Duodenal mucosa (tissue), 2 donors: Measurements from ENCODE around the gene ADAMTS17.

Experiments used
- H3K27ac ChIP-seq: one replicate; pipeline ENCODE4 v1.7.0; 2013; ENCODE audit warnings: low read depth, low read length
- H3K27me3 ChIP-seq, 2 donors: one replicate each; pipeline ENCODE4 v1.7.0; 2013; ENCODE audit warnings: low read length in 2 of 2, control low read depth in 1 of 2; ENCODE audit not compliant: insufficient read depth in 2 of 2, control insufficient read depth in 1 of 2
- H3K36me3 ChIP-seq, 2 donors: one replicate each; pipeline ENCODE4 v1.7.0; 2013; ENCODE audit warnings: low read length in 2 of 2, control low read depth in 1 of 2; ENCODE audit not compliant: insufficient read depth in 2 of 2, control insufficient read depth in 1 of 2
- H3K4me1 ChIP-seq, 2 donors: one replicate each; pipeline ENCODE4 v1.7.0; 2013; ENCODE audit warnings: low read length in 2 of 2, control low read depth in 1 of 2; ENCODE audit not compliant: insufficient read depth in 2 of 2, control insufficient read depth in 1 of 2
- H3K4me3 ChIP-seq, 2 donors: one replicate each; pipeline ENCODE4 v1.7.0; 2013; ENCODE audit warnings: low read length in 2 of 2, low read depth in 1 of 2
- H3K9ac ChIP-seq, 2 donors: one replicate each; pipeline ENCODE4 v1.7.0; 2013; ENCODE audit warnings: low read length in 2 of 2, low read depth in 1 of 2
- H3K9me3 ChIP-seq, 2 donors: one replicate each; pipeline ENCODE4 v1.7.0; 2013; ENCODE audit warnings: low read length in 2 of 2, control low read depth in 1 of 2; ENCODE audit not compliant: control insufficient read depth in 1 of 2

ADAMTS17 gene

DNA sequence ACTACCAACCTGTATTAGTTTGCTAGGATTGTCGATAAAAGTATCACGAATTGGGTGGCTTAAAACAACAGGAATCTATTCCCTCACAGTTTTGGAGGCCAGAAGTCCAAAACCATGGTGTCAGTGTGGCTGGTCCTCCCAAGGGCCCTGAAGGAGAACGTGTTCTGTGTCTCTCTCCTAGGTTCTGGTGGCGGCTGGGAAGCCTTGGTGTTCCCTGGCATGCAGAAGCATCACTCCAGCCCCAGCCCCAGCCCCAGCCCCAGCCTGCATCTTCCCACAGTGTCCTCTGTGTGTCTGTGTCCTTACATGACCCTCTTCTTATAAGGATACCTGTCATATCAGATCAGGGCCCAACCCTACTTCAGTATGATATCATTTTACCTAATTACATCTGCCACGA lies 336.1 kb downstream of the ADAMTS17 start:
- Histone ChIP-seq H3K9ac (no peak overlapping the region), H3K4me3 (no peak overlapping the region), H3K9me3 (no peaks in the 10 kb centered on the region), H3K4me1 (no peaks in the 10 kb centered on the region), H3K27ac (no peak overlapping the region), H3K27me3 (no peaks in the 10 kb centered on the region), H3K36me3 (no peaks in the 10 kb centered on the region)

GRCh38 chr15:100005013-100005412 lies 336.8 kb downstream of the ADAMTS17 start:
- Histone ChIP-seq H3K9ac (no peak overlapping the region), H3K9me3 (no peaks in the 10 kb centered on the region), H3K27me3 (no peaks in the 10 kb centered on the region), H3K36me3 (no peaks in the 10 kb centered on the region), H3K27ac (no peak overlapping the region), H3K4me3 (no peak overlapping the region), H3K4me1 (no peaks in the 10 kb centered on the region)

- no peaks in the 10 kb centered on the region for H3K27me3 ChIP-seq
These were observed 338.8 kb downstream of the ADAMTS17 start for GRCh38 chr15:100002787-100003536.

DNA sequence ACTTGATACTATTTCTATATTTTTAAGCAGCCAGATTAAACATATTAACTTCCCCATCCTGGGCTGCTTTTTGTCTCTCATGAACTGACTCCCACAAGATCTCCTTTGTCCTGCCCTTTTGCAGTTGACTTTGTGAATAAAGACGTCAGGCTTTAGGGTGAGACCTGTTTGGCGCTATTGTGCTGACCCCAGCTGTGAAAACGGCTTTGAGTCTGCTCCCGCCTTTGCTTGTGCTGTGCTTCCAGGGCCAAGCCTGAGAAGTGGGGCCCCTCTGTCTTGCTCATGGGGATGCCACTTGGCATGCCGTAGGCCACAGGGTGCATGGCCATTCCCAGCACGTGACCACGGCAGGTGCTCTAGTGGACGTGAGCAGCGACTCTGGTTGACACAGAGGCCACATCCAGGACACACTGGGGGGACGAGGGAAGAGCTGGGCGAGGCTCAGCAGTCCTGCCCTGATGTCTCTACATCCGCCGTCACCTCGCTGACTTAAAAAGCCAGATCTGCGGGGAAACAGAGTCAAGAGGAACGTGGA lies 339.6 kb downstream of the ADAMTS17 start:
- Histone ChIP-seq H3K9me3 (no peaks in the 10 kb centered on the region), H3K27ac (no peak overlapping the region), H3K9ac (no peak overlapping the region), H3K4me1 (no peaks in the 10 kb centered on the region), H3K4me3 (no peak overlapping the region), H3K36me3 (no peaks in the 10 kb centered on the region), H3K27me3 (no peaks in the 10 kb centered on the region)

More at GRCh38 chr15:100002787-100003536, 338.8 kb downstream of the ADAMTS17 start:
- Histone ChIP-seq H3K4me3 (no peak overlapping the region), H3K27ac (no peak overlapping the region), H3K9me3 (no peaks in the 10 kb centered on the region), H3K36me3 (no peaks in the 10 kb centered on the region), H3K4me1 (no peaks in the 10 kb centered on the region), H3K9ac (no peak overlapping the region)

DNA sequence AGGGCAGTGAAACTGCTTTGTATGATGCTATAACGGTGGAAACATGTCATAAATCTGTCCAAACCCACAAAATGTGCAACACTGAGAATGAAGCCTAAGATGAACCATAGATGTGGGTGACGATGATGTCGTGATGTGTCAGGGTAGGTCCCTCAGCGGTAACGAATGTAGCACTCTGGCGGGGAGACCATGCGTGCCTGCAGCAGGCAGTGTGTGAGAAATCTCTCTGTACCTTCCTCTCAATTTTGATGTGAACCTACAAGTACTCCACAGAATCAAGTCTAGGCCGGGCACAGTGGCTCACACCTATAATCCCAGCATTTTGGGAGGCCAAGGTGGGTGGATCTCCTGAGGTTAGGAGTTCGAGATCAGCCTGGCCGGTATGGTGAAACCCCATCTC lies 340.4 kb downstream of the ADAMTS17 start:
- Histone ChIP-seq H3K36me3 (no peaks in the 10 kb centered on the region), H3K27ac (no peak overlapping the region), H3K4me3 (no peak overlapping the region), H3K9me3 (no peaks in the 10 kb centered on the region), H3K27me3 (no peaks in the 10 kb centered on the region), H3K9ac (no peak overlapping the region), H3K4me1 (no peaks in the 10 kb centered on the region)

DNA sequence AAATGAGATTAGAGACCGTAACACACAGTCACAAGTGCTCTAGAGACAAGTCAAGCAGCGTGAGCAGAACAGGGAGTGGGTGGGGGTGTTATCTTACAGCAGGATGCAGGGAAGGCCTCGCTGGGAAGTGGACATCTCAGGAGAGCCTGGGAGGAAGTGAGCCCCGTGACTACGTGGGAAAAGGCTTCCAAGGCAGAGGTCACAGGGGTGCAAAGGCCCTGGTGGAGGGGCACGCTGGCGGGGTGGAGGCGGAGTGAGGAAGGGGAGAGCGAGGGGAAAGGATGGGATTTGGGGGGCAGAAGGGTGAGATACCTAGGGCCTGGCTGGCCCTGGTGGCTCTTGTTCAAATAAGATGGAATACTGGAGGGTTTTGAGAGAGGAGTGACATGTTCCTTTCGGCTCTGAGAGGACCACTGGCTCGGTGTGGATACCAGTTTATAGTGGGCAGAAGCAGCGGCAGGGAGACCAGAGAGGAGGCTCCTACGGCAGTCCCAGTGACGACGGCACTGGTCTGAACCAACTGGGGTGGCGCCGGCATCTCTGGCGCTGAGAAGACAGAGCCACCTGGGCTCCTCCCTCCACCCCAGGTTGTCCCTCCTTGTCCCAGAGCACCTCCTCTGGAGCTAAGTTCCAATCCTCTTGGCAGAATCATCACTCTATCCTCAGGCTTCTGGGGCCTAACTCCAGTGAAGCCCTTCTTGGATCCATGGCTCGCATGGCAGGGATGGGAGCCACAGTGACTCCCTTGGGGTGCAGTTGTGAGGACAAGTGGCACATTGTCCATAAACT lies 342.3 kb downstream of the ADAMTS17 start:
- Histone ChIP-seq H3K4me1 (no peaks in the 10 kb centered on the region), H3K4me3 (no peak overlapping the region), H3K36me3 (no peaks in the 10 kb centered on the region), H3K9me3 (no peaks in the 10 kb centered on the region), H3K27ac (no peak overlapping the region), H3K27me3 (no peaks in the 10 kb centered on the region), H3K9ac (no peak overlapping the region)

- H3K9ac ChIP-seq: no peak overlapping the region
- no peak overlapping the region for H3K4me3 ChIP-seq
- H3K4me1 ChIP-seq: no peaks in the 10 kb centered on the region
- H3K36me3 ChIP-seq: no peaks in the 10 kb centered on the region
- H3K27ac ChIP-seq: no peak overlapping the region
- H3K9me3 ChIP-seq: no peaks in the 10 kb centered on the region
- H3K27me3 ChIP-seq: no peaks in the 10 kb centered on the region
These were observed 343.1 kb downstream of the ADAMTS17 start for GRCh38 chr15:99998661-99999101.

DNA sequence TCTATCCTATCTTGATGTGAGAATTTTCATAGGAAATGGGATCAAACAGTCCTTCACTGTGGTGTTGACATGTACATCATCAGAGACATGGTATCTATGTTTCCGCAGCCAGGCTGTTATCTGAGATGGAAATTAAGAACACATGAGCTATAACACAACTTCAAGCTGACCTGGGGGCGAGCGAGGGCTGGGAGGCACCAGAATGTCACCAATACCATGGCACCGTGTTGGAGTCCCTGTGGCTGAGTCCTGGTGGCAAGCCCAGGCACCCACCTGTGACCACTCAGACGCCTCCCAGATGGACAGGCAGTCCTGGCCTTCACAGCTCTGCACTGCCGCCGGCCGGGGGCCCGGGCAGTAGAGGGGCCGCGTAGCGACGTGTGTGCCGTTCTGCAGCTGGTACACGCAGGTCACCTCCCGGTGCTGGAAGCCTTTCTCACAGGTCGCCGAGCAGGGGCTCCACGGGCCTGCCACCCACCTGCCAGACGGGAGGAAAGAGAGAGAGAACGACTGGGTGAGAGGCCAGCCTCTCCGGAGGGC lies 344.6 kb downstream of the ADAMTS17 start:
- no peaks in the 10 kb centered on the region for H3K27me3 ChIP-seq
- no peaks in the 10 kb centered on the region for H3K4me1 ChIP-seq
- no peak overlapping the region for H3K27ac ChIP-seq
- H3K9me3 ChIP-seq: no peaks in the 10 kb centered on the region
- H3K4me3 ChIP-seq: no peak overlapping the region
- H3K9ac ChIP-seq: no peak overlapping the region
- H3K36me3 ChIP-seq: no peaks in the 10 kb centered on the region

- Histone ChIP-seq H3K4me1 (no peaks in the 10 kb centered on the region), H3K9me3 (no peaks in the 10 kb centered on the region), H3K36me3 (no peaks in the 10 kb centered on the region), H3K27me3 (no peaks in the 10 kb centered on the region), H3K9ac (no peak overlapping the region), H3K4me3 (no peak overlapping the region), H3K27ac (no peak overlapping the region)
These were observed 345.1 kb downstream of the ADAMTS17 start for GRCh38 chr15:99996660-99997059.

DNA sequence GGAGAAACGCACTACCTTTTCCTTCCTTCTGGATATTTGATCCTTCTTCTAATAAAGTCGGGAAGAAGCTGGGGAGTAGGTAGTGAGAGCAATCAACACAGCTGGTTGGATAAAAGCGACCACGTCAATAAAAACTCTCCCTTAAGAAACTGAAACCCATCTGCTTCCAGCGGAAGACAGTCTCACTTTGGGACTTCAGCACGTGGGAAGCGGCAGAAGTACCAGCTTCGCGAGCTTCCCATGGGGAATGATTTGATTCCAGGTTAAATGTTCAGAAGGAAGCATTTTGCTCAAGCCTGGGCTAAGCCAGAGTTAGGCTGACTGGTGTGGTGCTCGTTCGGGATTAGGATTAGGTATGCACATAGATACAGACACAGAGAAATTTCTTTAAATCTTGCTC lies 346.2 kb downstream of the ADAMTS17 start:
- H3K27ac ChIP-seq: no peak overlapping the region
- no peaks in the 10 kb centered on the region for H3K36me3 ChIP-seq
- H3K4me1 ChIP-seq: no peaks in the 10 kb centered on the region
- no peaks in the 10 kb centered on the region for H3K9me3 ChIP-seq
- H3K9ac ChIP-seq: no peak overlapping the region
- H3K4me3 ChIP-seq: no peak overlapping the region
- no peaks in the 10 kb centered on the region for H3K27me3 ChIP-seq
